ENCODE measurements around the gene CHI3L2.

GRCh38 chr1:111236379-111236778, 8.9 kb downstream of the CHI3L2 start:
- no peak for TF ChIP-seq RAD21 (conservative IDR thresholded peaks at IDR 0.05)
- no peak for TF ChIP-seq SMC3 (conservative IDR thresholded peaks at IDR 0.05; ENCODE audit: poor library complexity)
- TF ChIP-seq CTCF (IDR thresholded peaks at IDR 0.05; ENCODE audit: poor library complexity, severe bottlenecking), result no peak
- no peak for TF ChIP-seq EP300 (conservative IDR thresholded peaks at IDR 0.05; ENCODE audit: poor library complexity, severe bottlenecking)
- TF ChIP-seq TAF1 (IDR thresholded peaks at IDR 0.05; ENCODE audit: low read depth), result no peak
